Stimulated activated CD8-positive, alpha-beta memory T cell treated with anti-CD3 and anti-CD28 coated beads, Interleukin-4, amount 100 ng/mL, for 48 hours (primary cell): ENCODE data around the gene CYP2B6.
"Not testable (repeated sequence)": the region's sequence is repeated elsewhere in the genome, so short reads cannot be mapped to it uniquely, and the experiment has no call there.

ENCODE experiments used
- DNase-seq: peaks from one replicate; pipeline ENCODE4 v3.0.0-alpha.2; 2020

Gene CYP2B6

GRCh38 chr19:40981591-40981990 is 9.5 kb upstream of the CYP2B6 start:
- no peak for DNase-seq

DNA sequence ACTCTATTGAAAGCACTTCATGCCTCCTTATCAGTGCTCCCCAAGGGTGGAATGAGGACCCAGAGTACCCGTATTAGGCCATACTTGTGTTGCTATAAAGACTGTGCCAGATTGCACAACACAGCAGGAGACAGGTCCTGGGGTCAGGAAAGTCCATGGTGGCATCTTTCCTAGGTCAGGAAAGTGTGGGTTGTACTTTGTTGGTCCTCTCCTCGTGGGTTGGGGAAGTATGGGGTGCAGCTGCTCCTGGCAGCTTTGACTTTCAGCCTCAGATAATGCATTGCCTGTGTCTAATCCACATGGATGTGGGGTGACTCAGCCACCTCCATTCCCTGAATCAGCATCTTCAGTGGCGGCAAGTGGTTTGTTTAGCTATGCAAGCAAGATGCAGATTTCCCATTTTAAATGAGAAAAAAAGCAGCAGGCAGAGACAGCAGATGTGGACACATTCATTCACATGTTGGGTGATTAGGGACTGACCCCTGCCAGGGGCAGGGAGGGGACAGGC is 8.4 kb upstream of the CYP2B6 start:
- DNase-seq: no peak

GRCh38 chr19:40989453-40989852 is 1.6 kb upstream of the CYP2B6 start:
- no peak for DNase-seq

- DNase-seq: no peak
Measured at GRCh38 chr19:40995355-40995754, 4.3 kb downstream of the CYP2B6 start.

- not testable (repeated sequence) for DNase-seq
Measured at GRCh38 chr19:40999018-40999417, 7.9 kb downstream of the CYP2B6 start.

DNA sequence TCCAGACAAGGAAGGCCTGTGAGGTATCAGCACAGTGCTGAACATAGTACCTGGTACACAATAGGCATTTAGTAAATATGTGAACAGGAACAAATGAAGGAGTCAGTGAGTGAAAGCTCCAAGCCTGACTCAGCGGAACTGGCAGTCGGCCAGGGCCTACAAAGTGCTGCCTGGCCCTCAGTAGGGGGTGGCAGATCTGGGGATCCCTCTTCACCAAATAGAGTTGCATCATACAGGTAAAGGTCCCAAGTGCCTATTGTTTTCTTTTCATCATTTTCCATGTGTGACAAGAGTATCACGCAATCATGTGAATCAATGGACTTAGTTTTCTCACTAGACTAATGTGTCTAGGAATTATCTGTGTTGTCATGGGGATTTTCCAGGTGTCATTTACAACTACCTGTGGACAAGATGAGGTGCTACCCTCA is 9.2 kb downstream of the CYP2B6 start:
- no peak for DNase-seq

DNA sequence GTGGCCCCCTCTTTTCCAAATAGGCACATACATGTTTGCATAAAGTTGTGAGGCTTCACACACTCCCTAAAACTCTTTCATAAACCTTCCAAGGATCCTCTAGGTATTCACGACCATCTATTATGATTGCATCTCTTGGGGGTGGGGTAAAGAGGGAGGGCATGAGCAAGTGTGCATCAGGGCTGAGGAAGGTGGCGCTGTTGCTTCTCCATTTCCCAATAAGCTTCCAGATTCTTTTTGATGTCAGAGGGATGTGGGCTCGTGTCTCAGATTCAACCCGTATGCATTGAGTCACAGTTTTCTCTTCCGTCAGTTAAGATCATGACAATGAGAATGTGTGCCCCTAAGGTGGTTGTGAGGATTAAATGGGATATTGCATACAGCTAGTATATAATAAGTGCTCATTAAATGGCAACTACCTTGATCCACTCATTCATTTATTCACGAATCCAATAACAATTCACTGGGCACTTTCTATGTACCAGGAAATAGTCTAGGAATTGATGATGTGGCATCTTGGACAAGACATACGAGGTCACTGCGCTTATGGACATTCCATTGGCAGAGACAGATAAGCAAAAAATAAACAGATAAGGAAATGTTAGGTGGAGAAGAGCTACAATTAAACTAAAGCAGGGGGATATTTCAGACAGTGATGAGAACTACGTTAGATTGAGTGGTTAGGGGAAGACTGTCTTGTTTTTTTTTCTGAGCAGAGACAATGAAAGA is 10.3 kb downstream of the CYP2B6 start:
- DNase-seq: no peak

DNA sequence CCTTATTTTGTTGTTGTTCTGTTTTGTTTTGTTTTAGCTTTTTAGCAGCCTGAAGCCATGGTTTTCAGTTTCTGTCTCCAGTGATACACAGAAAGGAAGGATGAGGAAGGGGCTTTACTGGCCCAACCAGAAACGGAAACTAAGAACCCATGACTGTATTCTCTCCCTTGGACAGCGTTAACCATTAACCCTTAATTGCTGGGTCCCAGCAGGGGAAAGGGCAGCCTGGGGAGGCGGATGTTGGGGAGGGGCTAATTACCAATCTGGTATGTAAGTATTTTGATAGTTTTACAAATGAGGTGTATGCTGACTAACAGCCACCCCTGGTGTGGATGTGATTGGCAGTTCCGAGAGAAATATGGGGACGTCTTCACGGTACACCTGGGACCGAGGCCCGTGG is 12.6 kb downstream of the CYP2B6 start:
- not testable (repeated sequence) for DNase-seq

DNA sequence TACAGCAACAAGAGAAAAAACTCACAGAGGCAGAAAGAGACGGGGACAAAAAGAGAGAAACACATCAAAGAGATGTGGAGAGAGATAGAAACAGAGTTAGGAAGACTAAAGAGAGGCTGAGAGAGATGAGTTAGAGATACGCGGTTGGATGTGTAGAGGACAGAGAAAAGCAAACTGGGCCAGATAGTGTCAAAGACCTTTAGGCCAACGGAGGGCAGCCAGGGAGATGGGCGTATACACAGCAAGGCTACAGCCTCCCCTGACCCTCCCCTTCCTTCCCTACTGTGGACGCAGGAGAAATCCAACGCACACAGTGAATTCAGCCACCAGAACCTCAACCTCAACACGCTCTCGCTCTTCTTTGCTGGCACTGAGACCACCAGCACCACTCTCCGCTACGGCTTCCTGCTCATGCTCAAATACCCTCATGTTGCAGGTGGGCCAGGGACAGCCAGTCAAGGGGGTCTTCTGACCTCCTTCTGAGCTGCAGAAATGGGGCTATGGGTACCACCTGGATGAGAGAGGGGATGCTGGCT is 18.7 kb downstream of the CYP2B6 start:
- DNase-seq: no peak

DNA sequence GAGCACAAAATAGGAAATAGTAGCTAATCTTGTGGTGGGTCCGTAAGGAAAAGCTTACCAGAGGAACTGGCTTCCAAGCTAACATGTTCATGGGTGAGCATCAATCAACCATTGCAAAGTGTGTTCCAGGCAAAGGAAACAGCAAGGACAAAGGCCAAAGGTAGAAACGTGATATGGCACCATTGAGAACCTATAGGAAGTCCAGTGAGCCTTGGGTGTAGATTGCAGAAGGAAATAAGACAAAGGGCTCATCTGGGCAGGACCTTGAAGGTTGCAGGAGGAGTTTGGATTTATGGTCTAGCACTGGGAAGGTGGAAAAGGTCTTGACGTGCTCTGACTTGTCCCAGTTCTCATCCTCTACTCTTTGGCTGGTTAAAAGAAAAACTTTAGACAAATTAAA is 22.3 kb downstream of the CYP2B6 start:
- DNase-seq: no peak

DNA sequence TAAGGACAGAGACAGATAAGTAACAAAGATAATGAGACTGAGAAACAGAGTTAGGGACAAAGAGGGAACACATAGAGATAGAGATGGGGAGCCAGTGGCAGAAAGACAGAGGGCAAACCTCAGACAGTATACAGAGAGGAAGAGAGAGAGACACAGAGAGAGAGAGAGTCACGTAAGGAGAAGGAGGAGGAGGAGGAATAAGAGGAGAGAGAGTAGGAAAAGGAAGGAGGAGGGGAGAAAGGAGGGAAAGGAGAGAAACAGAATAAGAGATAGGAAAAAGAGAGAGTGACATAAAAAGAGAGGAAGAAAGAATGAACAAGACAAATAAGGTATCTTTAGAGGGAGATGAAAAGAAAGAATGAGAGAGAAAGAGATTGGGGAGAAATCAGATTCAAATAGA is 23.6 kb downstream of the CYP2B6 start:
- no peak for DNase-seq

DNA sequence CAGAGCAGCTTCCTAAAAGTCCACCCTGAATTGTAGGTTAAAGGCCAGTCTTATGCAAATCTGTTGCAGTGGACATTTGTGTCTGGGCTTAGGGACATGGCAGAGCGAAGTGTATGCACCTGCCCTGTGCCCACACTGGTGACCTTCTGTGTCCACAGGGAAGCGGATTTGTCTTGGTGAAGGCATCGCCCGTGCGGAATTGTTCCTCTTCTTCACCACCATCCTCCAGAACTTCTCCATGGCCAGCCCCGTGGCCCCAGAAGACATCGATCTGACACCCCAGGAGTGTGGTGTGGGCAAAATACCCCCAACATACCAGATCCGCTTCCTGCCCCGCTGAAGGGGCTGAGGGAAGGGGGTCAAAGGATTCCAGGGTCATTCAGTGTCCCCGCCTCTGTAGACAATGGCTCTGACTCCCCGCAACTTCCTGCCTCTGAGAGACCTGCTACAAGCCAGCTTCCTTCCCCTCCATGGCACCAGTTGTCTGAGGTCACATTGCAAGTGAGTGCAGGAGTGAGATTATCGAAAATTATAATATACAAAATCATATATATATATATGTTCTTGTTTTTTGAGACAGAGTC is 25.5 kb downstream of the CYP2B6 start:
- DNase-seq: no peak

DNA sequence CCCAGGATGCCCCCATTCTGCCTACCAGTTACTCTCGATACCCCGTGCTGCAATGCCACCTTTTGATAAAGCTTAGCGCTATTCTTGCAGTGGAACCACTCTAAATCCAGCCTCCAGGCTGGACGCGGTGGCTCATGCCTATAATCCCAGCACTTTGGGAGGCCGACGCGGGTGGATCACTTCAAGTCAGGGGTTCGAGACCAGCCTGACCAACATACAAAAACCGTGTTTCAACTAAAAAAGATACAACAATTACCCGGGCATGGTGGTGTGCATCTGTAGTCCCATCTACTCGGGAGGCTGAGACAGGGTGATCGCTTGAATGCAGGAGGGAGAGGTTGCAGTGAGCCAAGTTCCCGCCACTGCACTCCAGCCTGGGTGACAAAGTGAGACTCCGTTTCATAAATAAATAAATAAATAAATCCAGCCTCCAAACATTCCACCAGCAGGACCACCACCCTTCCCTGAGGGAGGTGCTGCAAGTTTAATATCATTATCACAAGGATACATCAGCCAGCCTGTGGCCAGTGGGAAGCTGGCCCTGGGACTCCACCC is 27.7 kb downstream of the CYP2B6 start:
- no peak for DNase-seq

GRCh38 chr19:41019346-41019745 is 28.3 kb downstream of the CYP2B6 start:
- no peak for DNase-seq

GRCh38 chr19:41023193-41023592 is 32.1 kb downstream of the CYP2B6 start:
- DNase-seq: no peak

- no peak for DNase-seq
Measured at GRCh38 chr19:41025411-41025810, 34.3 kb downstream of the CYP2B6 start.

DNA sequence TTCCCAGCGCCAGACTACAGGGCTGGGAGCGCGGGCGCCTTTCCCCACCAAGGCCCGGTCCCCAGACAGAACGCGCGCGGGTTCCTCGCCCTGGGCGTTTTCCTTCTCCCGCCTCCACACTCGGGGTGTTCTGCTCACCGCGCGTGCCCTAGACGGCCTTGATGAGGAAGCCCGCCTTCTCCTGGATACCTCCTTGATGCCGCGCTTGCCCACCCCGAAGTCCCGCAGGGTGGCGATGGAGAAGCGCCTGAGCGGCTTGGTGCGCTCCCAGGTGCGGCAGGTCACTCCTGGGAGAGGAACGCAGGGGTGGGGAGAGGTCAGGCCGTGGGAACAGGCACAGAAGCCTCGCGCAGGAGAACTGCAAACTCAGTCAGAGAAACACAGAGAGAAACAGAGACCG is 34.8 kb downstream of the CYP2B6 start:
- DNase-seq: no peak

- DNase-seq: no peak
Measured at GRCh38 chr19:41027273-41027967, 36.3 kb downstream of the CYP2B6 start.

- no peak for DNase-seq
Measured at GRCh38 chr19:41029524-41030432, 38.7 kb downstream of the CYP2B6 start.

DNA sequence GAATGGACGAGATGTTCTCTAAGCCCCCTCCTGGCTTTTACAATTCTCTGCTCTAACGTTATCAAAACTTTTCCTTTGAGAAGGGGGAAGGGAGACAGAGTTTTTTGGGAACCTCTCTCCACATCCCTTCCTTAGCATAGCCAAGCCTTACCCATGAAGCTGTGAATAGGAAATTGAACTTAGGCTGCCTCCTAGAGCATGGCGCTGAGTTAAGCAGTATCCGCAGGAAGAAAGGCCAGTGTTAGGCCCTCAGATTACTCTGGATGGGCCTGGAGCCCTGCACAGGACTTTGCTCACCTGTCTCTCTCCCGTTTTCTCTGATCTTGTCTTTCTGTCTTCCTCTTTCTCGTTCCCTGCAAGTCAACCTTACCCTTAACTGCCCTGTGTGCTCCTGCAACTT is 39.6 kb downstream of the CYP2B6 start:
- DNase-seq: no peak

- no peak for DNase-seq
Measured at GRCh38 chr19:41031916-41032315, 40.8 kb downstream of the CYP2B6 start.

- DNase-seq: not testable (repeated sequence)
Measured at GRCh38 chr19:41033324-41033723, 42.2 kb downstream of the CYP2B6 start.
